Activated CD8-positive, alpha-beta memory T cell treated with anti-CD3 and anti-CD28 coated beads, Interleukin-2, amount 50 U/mL, for 1 hour (primary cell): ENCODE measurements around the gene MTMR12.

ENCODE experiments used
- DNase-seq: peaks from one replicate; pipeline ENCODE4 v3.0.0-alpha.2; 2020; ENCODE audit errors: extremely low read depth

Gene MTMR12

DNA sequence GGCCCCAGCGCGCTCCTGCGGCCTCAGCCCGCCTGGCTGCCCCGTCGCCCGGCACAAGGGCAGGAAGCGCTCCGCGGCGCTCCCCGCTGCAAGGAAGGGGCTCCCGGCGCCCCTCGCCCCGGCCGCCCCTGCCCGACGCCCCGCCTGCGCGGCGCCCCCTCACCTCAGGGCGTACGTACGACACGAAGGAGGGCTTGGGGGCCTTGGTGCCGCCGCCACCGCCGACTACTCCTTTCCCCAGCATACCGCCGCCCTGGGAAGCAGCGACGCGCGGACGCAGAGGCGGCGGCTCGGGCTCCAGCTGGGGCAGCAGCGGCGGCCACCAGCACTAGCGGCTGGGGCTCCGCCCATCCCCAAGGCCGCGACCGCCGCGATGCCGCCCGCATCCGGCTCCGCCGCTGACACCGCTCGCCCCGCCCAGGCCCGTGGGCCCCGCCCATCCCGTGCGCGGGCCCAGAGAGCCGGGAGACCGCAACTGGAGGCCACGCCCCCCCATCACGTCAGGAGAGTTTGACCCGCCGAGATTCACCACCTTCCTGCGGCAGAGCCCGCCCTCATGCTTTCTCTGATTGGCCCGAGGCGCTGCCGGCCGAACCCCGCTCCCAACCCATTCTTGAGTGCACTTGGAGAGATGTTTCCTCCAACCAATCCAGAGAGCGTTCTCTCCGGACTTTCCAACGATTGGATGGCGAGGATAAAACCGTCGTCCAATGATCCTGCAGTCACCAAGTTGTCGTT, at the start of gene MTMR12:
Gene MTMR12, minus strand, starts transcription at position 345 of the 738 bp plus-strand sequence. Its CDS starts 101 bp downstream, at position 244.
- peak; percentile 98 for DNase-seq

DNA sequence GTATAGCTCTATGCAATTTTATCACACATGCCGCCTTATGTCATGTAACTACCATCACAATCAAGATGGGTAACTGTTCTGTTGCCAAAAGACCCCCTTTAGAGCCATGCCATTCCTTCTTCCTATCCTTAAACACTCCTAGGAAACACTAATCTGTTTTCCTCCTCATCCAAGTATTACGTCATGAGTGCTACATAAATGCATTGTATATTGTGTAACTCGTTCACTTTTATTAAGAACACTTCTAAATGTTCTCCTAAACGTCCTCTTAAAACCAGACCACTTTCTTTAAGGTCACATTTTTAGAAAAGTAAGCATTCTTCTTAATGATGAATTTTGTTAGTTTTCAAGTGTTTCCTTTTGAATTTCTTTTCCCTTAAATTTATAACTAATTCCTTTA, 49.8 kb upstream of the MTMR12 start:
- no peak for DNase-seq

DNA sequence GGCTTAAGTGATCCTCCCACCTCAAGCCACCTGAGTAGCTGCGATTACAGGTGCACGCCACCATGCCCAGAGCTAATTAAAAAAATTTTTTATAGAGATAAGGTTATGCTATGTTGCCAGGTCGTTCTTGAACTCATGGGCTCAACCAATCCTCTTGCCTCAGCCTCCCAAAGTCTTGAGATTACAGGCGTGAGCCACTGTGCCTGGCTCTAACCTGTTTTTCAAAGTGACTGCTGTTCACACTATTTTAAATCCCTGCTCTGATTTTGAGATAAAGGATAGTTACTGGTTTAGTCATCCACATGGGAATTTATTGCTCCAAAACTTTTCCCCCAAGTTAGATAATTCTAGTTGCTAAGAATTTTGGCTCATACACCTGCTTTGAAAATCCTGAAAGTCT, 48.2 kb upstream of the MTMR12 start:
- DNase-seq: no peak

DNA sequence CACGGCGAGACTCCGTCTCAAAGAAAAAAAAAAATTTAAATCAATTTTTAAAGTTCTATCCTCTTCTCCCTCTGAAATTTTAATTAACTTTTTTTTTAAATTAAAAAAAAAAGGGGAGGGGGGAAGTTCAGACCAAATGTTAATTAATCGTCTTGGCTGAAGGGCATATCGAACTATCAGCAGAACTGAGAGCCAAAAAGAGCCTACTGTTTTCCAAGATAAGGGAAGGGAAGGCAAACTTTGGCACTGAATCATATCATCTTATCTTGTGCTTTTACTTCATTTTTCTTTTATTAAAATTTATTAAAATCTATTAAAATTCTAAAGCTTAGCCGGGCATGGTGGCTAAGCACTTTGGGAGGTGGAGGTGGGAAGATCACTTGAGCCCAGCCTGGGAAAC, 45.9 kb upstream of the MTMR12 start:
- DNase-seq: no peak

DNA sequence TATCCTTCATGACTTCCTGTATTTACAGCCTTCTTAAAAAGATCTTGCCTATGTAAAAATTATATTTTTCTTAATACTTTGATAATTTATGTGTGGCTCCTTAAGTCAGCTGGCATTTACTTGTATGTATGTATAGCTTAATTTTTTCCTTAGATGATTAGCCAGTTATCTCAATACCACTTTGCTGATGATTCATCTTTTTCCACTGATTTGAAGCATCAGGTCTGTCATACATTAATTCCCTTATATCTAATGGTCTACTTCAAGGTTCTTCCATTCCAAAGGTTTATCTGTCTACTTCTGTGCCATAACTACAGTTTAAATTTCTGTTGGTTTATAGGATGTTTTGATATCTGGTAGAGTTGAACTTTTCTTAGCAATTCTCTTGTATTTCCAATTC, 44.9 kb upstream of the MTMR12 start:
- no peak for DNase-seq

DNA sequence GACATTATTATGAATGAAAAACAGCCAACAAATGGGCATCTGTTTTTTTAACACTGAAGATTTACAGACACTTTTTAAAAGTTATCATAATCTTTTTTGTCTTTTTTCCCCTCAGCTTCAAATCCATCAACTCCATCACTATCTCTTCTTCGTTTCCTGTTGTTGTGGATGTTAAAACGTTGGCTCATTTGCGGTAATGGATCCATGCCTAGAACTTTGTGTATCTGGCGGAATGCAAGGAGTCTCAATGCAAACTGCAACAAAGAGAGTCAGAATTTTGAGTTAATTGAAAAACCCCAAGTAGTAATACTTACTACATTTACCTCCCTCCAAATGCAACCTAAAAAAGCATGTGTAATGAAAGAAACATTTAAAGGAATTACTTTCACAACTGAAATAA, 42.9 kb upstream of the MTMR12 start:
- DNase-seq: no peak

DNA sequence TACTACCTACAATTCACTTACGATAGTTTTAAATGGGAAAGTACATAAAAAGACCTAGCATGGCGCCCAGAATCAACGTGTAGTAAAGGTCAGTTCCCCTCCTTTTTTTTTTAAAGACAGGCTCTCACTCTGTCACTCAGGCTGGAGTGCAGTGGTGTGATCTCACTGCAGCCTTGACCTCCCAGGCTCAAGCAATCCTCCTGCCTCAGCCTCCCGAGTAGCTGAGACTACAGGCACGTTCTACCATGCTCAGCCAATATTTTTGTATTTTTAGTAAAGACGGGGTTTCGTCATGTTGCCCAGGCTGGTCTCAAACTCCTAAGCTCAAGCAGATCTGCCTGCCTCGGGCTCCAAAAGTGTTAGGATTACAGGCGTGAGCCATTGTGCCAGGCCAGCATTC, 40.7 kb upstream of the MTMR12 start:
- DNase-seq: no peak

DNA sequence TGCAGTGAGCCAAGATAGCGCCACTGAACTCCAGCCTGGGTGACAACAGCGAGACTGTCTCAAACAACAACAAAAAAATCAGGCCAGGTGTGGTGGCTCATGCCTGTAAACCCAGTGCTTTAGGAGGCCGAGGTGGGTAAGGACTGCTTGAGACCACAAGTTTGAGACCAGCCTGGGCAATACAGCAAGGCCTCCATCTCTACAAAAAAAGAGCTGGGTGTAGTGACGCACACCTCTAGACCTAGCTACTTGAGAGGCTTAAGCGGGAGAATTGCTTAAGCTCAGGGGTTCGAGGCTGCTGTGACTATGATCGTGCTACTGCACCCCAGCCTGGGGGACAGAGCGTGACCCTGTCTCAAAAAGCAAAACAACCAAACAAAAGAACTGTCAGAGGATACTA, 39.9 kb upstream of the MTMR12 start:
- no peak for DNase-seq

DNA sequence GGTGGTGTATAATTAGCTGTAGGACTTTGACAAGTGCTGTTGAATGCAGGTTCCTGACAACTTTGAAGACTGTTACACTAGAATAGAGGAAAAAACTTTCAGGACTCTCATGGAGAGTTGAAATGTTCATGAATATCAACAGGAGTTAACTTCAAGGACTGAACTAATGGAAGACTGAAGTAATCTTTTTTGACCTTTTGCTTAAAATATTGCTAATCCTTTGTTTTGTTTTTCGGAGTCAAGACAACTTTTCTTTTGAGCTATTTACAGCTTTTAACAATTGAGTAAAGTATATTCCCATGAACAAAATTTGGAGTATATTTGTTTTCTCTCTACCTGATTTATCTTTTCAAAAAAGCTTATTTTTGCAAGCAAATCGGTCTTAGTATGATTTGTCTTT, 34.1 kb upstream of the MTMR12 start:
- no peak for DNase-seq

- DNase-seq: no peak
These were observed 30.4 kb upstream of the MTMR12 start for GRCh38 chr5:32343058-32343672.

GRCh38 chr5:32342656-32343055, 29.9 kb upstream of the MTMR12 start:
- DNase-seq: no peak

DNA sequence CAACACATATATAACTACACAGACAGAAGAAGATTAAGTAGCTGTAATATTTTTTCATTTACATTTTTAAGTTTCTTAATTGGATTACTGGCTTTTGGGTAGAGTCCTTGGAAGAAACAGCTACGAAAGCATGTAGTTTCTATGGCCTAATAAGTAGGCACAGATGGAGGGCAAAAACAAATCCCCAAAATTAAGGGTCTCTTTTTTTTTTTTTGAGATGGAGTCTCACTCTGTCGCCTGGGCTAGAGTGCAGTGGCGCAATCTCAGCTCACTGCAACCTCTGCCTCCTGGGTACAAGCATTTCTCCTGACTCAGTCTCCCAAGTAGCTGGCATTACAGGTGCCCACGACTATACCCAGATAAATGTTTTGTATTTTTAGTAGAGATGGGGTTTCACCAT, 27.1 kb upstream of the MTMR12 start:
- DNase-seq: no peak

GRCh38 chr5:32339198-32339597, 26.5 kb upstream of the MTMR12 start:
- DNase-seq: no peak

GRCh38 chr5:32332966-32333365, 20.2 kb upstream of the MTMR12 start:
- DNase-seq: no peak

DNA sequence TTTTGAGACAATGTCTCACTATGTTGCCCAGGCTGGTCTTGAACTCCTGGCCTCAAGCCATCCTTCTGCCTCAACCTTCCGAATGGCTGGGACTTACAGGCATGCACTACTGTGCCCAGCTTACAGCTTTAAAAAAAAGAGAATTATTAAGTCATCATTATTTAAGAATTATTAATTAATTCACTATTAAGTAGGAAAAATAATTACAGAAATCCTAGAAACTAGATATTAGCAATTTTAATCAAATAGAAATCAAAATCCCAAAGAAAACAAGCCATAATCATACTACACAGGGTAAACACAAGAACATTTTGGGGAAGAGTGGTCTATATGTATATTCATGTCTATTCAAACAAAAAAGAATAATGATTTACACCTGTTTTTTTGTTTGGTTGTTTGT, 19.6 kb upstream of the MTMR12 start:
- no peak for DNase-seq

- no peak for DNase-seq
These were observed 19.2 kb upstream of the MTMR12 start for GRCh38 chr5:32331935-32332274.

- no peak for DNase-seq
These were observed 18.6 kb upstream of the MTMR12 start for GRCh38 chr5:32331217-32331934.

- DNase-seq: no peak
These were observed 17.6 kb upstream of the MTMR12 start for GRCh38 chr5:32330126-32330971.

DNA sequence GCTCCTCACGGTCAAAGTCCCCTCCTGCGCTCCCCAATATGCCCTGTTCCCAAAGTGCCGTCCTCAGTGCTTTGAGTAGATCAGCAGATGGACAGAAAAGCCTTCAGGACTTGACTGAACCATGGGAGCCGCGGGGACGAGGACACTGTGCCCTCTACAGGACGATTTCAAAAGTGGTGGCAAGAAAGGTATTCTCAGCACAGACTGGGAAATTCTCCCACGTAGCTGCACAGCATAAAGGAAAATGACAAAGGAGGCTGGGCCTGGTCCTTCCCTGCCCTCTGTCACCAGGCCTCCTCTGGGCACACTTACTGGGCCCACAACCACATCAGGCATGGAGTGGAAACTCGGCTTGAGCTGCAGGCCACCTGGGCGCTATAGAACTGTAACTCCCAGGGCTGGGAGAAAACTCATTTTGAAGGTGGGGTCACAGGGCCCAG, 16.7 kb upstream of the MTMR12 start:
- DNase-seq: no peak

DNA sequence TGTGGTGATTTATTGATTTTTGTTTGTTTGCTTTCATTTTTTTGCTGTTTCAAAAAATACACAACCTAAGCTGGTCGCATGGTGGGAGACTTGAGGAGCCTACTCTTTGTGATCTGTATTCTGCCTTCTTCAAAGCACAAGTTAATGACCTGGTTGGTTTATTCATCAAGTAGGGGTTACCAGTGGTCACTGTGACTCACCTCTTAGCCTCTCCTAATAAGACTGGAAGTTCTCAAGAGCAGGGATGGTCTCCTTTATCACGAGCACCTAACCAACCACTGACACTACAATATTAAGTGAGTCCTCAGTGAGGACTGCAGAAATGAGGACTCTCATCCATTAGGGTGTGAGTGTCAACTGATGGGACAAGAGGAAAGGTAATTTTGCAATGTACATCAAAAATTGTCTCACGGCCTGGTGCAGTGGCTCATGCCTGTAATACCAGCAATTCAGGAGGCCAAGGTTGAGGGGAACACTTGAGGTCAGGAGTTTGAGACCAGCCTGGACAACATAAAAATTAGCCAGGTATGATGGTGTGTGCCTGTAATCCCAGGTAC, 13.6 kb upstream of the MTMR12 start:
- DNase-seq: no peak

- no peak for DNase-seq
These were observed 12.9 kb upstream of the MTMR12 start for GRCh38 chr5:32325616-32326015.

GRCh38 chr5:32325062-32325461, 12.3 kb upstream of the MTMR12 start:
- DNase-seq: no peak
